HTERT RPE-1 (cell line): ENCODE results near the gene ANAPC7.
"Not testable (repeated sequence)": the region's sequence is repeated elsewhere in the genome, so short reads cannot be mapped to it uniquely, and the experiment has no call there.

ENCODE experiments used
- in situ Hi-C: fragments of 300-500 bp; cut with MboI; formaldehyde crosslinking; loops from 4 replicates; pipeline ENCODE4 v1.14.3; 2020; ENCODE audit warnings: low sequenced_read_pairs

Gene ANAPC7

DNA sequence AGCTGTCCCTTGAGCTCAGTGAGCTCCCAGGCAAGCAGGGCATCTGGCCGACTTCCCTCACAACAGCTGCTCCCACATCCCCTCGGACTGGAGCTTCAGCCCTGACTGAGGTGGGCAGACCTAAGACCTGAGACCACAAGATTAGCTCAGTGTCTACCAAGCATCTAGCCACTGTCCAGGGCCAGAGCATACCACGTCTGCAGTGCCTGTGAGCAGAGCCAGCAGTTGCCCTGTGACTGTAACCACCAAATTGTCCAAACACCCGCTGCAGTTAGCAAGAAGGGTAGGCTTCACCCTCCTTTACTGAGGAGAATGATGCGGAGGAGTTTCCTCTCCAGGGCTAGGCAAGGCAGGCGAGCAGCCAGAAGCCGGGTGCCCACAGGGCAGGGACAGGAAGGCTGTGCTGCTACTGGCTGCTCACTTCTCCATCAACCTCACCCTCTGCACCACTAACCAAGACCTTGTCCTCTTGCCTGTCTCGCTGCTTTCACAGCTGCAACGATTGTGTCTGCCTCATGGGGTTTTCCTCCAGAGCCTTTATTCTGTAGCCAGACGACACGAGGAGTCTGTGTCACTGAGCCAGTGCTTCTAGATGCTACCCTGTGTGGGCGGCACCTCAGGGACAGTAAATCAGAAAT, 53.9 kb downstream of the ANAPC7 start:
- in situ Hi-C loops = no loop called here

DNA sequence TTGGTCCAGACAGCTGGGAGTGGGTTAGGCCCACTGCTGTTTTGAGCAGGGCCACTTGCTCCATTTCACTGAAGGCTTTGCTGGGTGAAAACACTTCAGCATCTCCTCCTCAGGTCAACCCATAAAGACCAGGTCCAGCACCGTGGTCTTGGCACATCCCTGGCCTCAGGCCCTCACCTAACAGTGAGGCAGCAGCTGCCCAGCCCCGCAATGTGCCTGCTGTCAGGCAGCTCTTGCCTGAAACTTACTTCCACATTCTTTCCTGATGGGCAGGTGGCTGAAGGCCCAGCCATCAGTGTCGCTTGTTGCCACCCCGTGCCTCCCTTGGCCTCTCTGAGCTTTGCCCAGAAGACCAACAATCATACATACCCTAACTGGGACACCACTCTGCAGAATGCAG, 54.4 kb downstream of the ANAPC7 start:
- in situ Hi-C loops = no loop called here

DNA sequence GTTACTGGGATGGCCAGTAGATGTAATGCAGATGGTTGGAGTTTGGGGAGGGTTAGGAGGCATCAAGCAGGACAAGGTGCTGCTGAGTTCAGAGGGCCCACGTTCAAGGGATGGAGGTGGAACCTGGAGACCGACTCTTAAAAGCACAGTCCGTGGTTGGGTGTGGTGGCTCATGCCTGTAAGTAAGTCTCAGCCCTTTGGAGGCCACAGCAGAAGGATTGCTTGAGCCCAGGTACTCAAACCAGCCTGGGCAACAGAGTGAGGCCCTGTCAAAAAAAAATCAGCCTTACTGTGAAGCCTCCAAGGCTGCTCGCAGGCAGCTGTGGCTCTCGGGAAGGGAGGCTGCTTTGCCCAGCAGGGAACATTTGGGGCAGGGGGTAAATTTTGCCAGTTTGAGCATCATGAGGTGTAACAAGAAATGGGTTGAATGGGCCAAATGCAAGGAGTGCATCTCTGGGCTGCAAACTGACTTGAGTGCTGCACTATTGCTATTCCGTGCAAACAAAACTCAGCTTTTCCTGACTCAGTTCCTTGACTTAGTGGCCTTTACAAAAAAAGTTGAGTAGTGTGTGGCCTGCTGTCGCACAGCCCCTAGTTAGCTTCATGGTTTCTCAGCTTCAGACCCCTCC, 55.0 kb downstream of the ANAPC7 start:
- in situ Hi-C loops = no loop called here

DNA sequence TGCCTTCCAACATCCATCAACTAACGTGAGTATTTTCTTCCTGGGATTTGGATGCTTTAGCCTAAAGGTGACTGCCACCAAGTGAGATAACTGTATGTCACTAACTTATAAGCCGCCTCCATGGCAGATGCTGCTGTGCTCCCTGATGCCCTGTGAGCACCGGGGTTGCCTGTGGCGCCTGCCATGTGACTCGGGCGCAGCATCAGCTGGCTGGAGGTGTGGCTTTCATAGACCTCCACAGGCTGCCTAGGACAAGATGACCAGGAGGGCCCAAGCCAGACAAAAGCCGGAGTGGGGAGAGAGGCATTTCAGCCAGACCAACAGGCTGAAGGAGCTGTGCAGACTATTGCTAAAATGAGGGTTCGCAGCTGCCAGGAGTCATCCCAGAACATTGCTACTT, 55.7 kb downstream of the ANAPC7 start:
- in situ Hi-C loops = no loop called here

DNA sequence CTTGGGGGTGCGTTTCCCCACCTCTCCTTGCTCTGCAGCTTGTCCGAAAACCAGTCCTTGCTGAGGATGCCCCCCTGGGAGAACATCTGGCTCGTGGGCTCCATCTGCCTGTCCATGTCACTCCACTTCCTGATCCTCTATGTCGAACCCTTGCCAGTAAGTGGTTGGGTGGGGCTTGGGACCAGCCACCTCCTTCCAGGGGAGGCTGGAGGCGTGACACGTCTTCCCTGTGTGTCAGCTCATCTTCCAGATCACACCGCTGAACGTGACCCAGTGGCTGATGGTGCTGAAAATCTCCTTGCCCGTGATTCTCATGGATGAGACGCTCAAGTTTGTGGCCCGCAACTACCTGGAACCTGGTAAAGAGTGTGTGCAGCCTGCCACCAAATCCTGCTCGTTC, 57.5 kb downstream of the ANAPC7 start:
- in situ Hi-C loops = no loop called here

DNA sequence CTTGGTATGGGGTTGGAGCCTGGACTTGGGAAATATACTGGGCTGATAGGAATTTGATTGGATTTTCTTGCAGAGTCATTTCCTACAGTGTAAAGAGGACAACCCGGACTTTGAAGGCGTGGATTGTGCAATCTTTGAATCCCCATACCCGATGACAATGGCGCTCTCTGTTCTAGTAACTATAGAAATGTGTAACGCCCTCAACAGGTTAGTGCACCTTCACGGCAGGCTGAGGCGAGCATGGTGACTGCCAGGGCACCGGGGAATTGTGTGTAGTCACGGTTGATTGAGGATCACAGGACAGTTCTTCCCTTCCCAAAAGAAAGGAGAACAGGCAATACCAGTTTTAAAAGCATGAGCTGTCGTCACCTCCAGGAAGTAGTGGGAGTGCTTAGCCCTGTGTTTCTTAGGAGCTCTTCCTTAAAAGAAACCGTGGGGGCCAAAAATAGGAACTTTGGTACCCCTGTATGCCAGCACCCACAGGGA, 58.3 kb downstream of the ANAPC7 start:
- in situ Hi-C loops = no loop called here

DNA sequence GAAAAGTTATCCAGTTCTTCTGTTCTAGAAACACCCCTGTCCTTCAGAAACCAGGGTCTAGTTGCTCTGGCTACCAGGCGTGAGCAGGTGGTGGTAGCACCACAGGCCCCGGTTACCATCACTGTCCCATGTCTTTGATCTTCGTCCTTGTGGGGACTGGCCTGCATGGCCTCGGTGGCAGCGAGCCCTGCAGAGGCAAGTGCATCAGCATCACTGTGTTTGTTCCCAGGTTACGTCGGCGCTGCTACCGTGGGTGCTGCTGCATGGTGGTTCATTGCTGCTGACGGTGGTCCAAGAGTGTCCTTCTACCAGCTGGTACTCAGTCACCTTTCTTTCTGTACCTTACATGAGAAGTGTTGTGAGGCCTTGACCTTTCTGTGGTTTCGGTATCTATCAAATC, 58.9 kb downstream of the ANAPC7 start:
- in situ Hi-C loops = no loop called here

DNA sequence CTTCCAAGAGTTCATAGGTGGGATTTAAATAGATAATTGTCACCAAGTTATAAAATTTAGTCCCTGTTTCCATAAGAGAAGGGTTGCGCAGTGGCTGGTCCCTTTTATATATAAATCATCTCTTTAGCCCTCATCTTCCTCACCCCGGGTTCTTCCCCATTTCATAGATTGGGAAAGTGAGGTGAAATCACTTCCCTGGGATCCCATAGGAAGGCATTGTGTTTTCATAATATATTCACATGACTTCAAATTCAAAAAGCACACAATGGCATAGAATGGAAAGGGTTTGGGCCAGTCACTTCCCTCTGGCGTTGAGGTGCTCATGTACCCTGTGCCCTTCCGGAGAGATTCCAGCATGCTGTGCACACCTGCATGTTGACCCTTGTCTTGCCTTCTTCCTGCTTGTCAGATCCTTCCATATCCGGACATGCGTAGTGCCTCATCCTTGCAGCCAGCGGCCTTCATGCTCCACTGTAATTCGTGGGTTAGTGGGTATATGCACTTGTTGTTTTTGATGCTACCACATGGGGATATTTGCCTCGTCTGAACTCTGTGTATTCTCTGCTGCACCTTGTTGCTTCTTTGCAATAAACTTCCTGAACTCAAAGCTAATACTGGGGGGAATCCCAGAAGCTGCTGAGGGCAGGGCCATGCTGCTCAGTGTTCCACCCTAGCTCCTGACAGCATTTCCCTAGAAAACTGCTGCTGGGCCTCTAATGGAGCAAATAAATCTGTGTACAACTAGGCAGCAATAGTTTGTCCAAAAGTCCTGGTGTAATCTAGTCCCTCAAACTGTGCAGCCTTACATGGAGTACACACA, 59.6 kb downstream of the ANAPC7 start:
- in situ Hi-C loops = no loop called here

DNA sequence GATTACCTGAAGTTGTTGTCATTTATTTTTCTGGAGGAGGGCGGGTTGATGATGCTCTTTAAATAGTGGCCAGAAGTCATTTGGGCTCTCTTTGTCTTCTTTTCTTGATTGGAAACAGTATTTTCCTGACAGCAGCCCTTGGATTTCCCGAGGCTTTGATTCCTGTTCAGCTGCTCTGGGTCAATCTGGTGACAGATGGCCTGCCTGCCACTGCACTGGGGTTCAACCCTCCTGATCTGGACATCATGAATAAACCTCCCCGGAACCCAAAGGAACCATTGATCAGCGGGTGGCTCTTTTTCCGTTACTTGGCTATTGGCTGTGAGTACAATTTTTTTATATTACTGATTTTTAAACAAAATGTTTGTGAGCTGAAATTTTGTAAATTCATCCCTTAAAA, 60.4 kb downstream of the ANAPC7 start:
- in situ Hi-C loops = no loop called here

DNA sequence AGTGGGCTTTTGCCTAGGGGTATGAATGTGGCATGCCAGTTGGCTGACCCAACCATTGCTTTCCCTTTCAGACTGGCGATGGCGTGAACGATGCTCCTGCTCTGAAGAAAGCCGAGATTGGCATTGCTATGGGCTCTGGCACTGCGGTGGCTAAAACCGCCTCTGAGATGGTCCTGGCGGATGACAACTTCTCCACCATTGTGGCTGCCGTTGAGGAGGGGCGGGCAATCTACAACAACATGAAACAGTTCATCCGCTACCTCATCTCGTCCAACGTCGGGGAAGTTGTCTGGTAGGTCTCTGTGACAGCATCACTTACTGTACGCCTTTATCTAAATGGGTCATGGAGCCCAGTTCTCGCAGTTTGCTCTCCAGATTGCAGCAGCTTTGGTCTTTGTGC, 61.4 kb downstream of the ANAPC7 start:
- in situ Hi-C loops = no loop called here

DNA sequence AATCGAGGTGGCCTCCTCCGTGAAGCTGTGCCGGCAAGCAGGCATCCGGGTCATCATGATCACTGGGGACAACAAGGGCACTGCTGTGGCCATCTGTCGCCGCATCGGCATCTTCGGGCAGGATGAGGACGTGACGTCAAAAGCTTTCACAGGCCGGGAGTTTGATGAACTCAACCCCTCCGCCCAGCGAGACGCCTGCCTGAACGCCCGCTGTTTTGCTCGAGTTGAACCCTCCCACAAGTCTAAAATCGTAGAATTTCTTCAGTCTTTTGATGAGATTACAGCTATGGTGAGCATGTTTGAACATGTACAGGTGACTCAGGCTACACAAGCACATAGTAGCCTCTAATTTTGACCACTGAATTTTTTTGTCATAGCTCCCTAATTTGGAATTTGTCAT, 62.8 kb downstream of the ANAPC7 start:
- in situ Hi-C loops = no loop called here

DNA sequence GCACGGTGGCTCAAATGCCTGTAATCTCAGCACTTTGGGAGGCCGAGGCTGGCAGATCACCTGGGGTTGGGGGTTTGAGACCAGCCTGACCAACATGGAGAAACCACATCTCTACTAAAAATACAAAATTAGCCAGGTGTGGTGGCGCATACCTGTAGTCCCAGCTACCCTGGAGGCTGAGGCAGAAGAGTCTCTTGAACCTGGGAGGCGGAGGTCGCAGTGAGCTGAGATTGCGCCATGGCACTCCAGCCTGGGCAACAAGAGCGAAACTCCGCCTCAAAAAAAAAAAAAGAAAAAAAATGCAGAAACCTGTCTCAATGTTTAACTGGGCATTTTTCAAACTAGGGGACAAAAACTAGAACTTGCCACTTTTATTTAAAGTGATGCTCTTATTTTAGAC, 63.2 kb downstream of the ANAPC7 start:
- in situ Hi-C loops = not testable (repeated sequence)

DNA sequence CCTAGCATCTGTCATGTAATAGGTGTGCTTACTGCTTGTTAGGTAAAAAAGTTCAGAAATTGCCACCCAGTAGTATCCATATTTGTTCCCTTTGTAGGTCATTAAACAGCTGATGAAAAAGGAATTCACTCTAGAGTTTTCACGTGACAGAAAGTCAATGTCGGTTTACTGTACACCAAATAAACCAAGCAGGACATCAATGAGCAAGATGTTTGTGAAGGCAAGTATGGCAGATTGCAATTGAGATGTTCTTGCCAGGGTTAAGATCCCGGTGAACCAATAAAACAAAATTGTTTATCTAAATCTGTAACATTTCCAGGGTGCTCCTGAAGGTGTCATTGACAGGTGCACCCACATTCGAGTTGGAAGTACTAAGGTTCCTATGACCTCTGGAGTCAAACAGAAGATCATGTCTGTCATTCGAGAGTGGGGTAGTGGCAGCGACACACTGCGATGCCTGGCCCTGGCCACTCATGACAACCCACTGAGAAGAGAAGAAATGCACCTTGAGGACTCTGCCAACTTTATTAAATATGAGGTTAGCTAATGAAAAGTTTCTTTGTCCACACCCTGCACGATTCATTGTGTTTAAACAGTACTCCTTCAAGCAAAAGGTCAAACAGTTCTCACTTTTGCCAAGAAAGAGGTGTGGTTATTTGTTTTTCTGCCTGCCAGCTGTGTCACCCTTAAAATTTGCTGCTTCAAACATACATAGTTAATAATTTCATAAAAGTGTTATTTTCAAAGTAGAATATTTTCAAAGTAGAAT, 64.1 kb downstream of the ANAPC7 start:
- in situ Hi-C loops = no loop called here

DNA sequence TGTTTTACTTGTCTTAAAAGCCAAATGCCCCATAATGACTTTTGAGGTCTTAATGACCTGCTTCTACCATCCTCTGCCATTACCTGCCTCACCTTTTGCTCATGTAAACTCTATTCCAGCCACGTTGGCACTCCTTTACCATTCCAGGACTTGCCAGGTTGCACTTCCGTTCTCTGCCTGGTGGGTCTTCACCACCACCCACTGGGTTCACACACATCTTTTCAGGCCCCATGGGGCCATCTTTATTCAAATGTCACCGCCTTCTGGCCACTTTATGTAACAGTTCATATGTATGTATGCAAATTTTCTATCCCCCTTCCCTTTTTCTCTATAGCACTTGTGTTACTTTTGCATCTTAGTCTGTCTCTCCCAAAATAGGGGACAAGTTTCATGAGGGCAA, 64.8 kb downstream of the ANAPC7 start:
- in situ Hi-C loops = no loop called here

DNA sequence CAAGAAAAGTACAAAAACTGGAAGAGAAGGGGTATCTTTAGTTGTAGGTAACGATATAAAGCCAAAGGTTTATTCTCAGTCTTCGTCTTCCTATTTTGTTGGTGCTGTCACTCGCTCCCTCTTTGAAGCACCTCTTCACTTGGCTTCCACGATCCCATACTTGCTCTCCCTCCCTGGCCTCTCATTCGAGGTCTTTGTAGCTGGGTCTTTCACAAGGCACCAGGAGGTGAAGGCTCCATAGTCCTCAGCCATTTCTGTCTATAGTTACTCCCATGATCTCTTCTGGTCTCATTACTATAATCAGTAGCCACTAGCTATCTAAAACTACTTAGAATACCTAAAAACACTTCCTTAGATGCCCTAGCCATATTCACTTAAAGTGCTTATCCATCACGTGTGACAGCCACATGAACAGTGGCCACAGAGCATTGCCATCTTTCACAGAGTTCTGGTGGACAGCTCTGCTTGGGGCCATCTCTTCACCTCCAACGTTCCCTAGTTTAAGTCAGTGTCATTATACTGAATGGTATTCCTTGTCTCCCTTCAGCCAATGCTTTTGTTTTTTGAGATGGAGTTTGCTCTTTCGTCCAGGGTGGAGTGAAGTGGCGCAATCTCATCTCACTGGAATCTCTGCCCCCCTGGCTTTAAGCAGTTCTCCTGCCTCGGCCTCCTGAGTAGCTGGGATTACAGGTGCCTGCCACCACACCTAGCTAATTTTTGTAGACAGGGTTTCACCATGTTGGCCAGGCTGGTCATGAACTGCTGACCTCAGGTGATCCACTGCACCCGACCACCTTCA, 65.4 kb downstream of the ANAPC7 start:
- in situ Hi-C loops = no loop called here

DNA sequence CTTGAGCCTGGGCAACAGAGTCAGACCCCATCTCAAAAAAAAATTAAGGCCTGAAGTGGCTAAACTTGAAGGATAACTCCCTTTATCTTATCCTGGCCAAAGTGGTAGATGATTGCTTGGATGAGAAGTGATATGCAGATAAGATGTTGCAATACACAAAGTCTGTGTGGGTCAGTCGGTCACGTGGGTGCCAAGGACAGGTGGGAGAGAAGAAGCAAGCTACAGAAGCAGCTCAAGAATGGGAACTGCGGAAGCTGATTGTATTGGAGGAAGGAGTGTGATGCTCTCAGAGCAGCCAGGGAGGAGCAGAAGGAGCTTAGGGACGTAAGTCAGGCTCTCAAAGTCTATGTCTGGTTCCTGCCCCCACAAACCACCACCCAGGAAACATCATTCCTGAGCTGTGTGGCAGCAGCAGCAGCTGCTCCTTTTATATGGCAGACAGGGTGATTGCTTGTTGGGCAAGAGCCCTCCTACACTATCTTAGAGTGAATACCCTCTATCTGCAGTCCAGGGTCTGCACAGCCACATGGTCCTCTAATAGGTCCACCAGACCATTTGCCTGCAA, 67.9 kb downstream of the ANAPC7 start:
- in situ Hi-C loops = no loop called here

DNA sequence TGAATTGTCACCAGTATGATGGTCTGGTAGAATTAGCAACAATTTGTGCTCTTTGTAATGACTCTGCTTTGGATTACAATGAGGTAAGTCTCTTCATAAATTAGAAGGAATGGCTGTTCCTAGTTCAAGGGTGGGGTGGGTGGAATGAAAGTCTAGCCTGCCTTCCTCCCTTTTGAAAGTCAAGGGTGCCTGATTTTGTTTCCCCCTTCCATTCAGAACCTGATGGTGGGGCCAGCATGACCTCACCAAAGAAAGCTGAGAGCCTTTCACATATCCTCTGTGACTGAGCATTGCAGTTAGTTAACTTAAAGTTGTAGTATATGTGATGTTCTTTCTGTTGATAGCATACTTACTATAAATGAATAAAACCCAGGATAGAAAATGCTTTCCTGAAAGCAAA, 70.3 kb downstream of the ANAPC7 start:
- in situ Hi-C loops = no loop called here

DNA sequence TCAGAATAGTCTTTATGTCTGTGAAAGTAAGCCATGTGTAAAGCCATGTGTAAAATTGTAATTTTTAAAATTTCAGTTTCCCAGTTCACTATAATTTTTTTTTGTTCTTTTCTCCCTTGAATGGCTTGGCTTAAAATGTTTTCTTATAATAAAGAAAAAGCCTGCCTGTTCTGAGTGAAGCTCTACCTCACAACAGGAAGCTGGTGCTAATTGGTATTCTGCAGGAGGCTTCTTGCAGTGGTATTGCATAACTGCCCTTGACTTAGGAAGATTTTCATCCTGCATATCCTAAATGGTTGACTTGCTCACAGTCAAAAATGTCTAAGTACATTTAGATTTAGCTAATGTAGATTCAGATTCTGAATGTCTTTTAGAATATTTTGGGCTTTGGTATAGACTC, 73.0 kb downstream of the ANAPC7 start:
- in situ Hi-C loops = no loop called here

DNA sequence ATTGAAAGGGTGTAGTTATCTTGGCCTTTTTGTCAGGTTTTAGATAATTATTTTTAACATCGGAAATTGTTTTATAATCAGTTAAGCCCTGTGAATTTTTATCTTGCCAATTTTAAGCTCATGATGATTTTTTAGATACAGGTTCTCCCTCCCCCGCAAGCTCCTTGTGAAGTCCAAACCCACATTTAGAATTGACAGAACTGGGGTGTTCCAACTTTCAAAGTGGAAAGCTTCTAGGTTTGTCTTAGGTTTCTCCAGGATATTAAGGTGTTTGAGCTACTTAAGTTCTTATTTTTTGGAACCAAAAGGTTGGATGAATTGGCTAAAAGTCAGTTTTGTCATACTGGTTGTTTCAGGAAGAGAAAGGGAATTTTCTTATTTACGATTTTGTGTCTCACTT, 73.4 kb downstream of the ANAPC7 start:
- in situ Hi-C loops = no loop called here

DNA sequence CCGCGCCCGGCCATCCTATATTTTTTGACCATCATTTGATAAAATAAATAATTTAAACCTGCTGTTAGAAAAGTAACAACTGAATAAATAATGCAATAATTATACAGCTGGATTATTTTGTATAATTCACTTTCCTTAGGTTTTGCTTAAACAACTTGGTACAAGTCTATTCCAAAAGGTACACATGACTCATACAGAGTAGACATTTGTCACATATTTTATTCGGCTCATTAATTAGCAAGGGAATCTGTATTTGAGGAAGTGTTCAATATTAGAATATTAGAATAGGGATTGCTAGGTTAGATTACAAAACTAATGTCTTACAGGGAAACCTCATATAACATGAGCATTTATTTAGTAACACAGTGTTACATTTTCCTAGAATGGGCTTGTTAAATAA, 73.8 kb downstream of the ANAPC7 start:
- in situ Hi-C loops = no loop called here
